Measurements from ENCODE around the gene LIPC.

LIPC gene

GRCh38 chr15:58437531-58438105 is 5.8 kb downstream of the LIPC start:
- DNase-seq, result no peak

DNA sequence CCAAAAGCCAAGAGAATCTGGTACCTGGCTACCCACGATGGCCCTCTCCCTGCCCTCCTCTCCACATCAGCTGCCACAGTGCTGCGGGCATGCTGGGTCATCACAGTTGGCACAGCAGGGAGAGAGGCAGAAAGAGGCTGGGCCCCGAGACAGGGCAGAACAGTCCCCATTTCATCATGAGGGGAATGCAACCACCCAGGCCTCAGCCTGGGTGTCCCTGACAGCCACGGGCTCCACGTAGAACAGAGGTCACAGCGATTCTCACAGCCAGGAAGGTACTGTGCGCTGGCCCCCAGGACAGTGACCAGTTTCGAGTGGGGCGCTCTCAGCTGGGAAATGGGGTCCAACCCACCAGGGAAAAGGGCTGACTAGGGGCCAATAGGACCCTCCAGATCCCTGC is 6.3 kb downstream of the LIPC start:
- DNase-seq, result no peak

GRCh38 chr15:58438956-58439355 is 7.2 kb downstream of the LIPC start:
- DNase-seq, result no peak

GRCh38 chr15:58440158-58440910 is 8.5 kb downstream of the LIPC start:
- no peak for DNase-seq

GRCh38 chr15:58440922-58441321 is 9.1 kb downstream of the LIPC start:
- no peak for DNase-seq

DNA sequence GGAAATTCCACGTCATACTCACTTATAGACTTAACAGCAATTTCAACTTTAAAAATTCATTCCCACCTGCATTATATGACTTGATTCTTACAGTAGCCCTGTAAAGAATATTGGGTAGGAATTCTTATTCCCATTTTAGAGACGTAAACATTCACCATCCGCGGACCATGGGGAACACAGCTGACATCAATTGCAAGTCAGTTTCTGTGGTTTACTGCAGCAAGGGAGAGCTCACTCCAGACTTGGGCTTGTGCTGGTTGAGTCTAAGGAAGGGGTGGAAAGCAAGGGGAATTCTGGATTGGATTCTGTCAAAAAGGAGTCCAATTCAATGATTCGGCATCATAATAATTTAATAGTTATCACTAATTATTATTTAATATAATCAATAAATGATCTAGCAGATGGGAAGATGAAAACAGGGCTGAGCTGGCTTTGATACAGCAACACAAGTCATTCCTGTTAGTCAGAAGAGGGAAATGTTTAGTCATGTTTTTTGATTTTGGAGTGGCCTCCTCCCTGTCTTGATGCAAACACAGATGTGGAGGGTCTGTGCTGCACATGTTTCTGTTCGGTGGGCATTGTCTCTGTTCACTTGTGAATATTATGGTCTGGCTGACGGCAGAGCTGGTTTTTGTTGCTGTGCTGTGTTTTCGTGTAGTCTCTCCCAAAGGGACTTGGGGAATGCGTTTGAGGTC is 9.7 kb downstream of the LIPC start:
- no peak for DNase-seq

- no peak for DNase-seq
Measured at GRCh38 chr15:58442122-58442521, 10.3 kb downstream of the LIPC start.

GRCh38 chr15:58443308-58443707 is 11.5 kb downstream of the LIPC start:
- no peak for DNase-seq

GRCh38 chr15:58444056-58444455 is 12.3 kb downstream of the LIPC start:
- no peak for DNase-seq

DNA sequence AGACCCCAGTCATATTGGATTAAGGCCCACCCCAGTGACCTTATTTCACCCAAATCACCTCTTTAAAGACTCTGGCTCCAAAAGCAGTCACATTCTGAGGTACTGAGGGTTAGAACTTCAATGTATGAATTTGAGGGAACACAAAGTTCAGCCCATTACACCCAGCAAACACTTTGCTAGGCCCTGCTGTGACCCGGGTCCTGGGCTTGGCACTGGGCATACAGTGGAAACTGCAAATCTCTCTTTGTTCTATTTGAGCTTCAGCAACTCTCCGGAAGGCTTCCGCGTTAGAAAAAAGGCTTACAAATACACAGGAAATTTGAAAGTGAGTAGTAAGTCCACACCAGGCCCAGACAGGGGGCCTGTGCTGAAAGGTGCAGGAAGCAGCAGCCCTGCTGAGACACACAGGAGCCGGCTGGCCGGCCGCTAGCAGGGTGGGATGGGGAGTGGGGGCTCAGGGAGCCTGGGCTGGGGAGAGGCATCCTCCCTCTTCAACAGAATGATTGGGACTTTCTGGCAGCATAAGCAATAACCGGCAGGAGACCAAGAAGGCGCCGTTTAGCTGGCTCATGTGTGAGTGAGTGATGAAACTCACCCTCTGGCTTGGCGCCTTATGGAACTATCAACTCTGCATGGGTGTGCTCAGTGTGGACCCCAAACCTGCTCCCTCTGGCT is 13.0 kb downstream of the LIPC start:
- no peak for DNase-seq

DNA sequence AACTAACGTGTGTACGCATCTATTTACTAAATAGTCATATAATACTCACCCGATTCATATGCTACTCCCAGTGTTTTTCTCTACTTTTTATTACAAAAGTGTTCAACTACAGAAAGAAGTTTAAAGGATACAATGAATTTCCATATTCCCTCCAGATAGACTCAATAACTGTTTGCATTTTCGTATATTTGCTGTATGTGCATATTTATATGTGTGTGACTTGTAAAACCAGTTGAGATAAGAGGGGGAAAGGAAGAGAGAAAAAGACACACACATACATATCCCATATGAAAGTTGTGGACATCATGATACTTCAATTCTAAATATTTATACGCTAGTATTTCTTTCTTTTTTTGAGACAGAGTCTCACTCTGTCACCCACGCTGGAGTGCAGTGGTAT is 14.1 kb downstream of the LIPC start:
- no peak for DNase-seq

DNA sequence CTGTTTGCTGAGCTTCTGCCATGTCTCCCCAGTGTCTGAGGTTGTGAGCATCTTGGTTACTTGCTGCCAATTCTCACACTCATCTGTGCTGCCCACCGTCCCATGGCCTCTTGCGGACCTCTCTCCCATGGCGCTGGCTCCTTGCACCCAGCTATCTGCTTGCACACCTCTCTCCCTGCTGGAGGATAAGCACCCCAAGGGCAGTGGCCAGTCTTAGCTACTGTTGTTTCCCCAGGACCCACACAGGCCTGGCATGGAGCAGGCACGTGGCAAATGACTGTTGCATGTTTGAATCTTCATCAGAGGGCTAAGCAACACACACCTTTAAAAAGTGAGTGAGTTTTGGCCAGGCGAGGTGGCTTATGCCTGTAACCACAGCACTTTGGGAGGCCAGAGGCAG is 14.7 kb downstream of the LIPC start:
- DNase-seq, result no peak

- no peak for DNase-seq
Measured at GRCh38 chr15:58447271-58448010, 15.7 kb downstream of the LIPC start.

DNA sequence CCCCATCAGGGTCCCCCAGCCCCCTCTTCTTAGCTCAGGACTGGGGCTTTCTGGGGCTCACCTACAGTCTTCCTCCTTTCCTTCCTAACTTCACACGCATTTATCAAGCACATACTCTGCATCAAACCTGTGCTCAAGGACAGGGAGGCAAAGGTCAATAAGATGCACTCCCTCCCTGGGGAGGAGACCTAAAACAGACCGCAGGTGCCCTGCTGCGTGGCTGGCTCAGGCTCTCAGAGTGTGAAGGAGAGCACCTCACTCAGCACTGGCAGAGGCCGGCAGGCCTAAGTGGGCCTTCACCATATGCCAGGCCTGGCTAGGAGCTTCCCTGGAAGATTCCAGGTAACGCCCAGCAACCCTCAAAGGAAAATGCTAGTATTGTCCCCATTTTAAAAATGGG is 16.5 kb downstream of the LIPC start:
- no peak for DNase-seq

DNA sequence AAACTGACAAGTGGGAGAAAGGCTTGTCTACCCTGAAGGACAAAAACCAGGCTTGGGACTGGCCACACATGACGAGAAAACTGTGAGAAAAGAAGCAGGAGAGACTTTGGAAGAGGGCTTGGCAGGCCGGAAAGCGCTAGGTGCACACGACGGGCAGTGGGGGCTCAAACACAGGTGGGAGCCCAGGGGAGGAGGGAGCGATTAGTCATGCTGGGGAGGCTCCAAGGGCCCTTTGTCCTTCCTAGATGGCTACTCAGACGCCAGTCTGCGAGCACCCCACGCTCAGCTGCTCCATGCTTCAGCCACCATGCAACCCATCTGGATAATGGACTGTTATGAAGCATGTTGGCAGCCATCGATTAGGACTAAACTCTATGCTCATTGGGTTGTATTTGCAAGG is 17.1 kb downstream of the LIPC start:
- DNase-seq, result no peak

DNA sequence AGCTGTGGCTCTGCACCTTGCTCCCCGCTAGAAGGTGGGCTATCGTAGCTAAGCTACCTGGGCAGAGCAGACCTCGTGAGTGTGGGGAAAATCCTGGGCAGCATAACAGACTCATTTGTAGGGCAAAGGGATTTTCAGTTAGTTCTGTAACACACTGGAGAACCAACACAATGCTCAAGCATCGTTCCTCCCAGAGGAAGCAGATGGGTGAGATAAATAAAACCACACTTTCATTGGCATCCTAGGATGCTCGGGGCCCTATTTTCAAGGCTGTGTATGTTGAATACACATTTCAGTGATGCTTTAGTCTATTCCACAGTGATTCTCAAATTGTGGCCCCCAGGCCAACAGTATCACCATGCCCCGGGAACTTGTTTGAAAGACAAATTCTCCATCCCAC is 20.0 kb downstream of the LIPC start:
- no peak for DNase-seq

DNA sequence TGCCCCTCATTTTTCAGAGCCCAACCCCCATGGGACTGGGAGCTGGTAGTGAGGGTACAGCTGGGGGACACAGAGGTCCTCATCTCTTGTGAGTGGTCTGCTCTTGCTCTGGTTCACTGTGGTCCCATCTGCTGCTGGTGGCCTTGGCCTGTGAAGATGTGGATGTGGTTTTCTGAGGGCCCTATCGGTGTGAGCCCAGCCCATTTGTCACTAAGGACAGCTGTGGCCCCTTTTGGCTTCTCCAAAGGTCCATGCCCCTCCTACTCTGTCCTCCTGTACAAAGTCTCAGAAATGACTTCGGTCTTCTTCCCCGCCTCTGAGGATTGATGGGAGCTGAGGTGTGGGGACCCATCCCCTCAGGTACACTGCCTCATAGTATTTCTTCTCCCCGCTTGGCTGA is 21.0 kb downstream of the LIPC start:
- no peak for DNase-seq

- no peak for DNase-seq
Measured at GRCh38 chr15:58453931-58454793, 22.4 kb downstream of the LIPC start.

GRCh38 chr15:58454950-58455401 is 23.2 kb downstream of the LIPC start:
- DNase-seq, result no peak

- no peak for DNase-seq
Measured at GRCh38 chr15:58457466-58457965, 25.7 kb downstream of the LIPC start.

- no peak for DNase-seq
Measured at GRCh38 chr15:58458076-58458475, 26.3 kb downstream of the LIPC start.

GRCh38 chr15:58459045-58459444 is 27.3 kb downstream of the LIPC start:
- DNase-seq, result no peak

Measured in KG1 (cell line).